Measurements from ENCODE around the gene GABBR2.

DNA sequence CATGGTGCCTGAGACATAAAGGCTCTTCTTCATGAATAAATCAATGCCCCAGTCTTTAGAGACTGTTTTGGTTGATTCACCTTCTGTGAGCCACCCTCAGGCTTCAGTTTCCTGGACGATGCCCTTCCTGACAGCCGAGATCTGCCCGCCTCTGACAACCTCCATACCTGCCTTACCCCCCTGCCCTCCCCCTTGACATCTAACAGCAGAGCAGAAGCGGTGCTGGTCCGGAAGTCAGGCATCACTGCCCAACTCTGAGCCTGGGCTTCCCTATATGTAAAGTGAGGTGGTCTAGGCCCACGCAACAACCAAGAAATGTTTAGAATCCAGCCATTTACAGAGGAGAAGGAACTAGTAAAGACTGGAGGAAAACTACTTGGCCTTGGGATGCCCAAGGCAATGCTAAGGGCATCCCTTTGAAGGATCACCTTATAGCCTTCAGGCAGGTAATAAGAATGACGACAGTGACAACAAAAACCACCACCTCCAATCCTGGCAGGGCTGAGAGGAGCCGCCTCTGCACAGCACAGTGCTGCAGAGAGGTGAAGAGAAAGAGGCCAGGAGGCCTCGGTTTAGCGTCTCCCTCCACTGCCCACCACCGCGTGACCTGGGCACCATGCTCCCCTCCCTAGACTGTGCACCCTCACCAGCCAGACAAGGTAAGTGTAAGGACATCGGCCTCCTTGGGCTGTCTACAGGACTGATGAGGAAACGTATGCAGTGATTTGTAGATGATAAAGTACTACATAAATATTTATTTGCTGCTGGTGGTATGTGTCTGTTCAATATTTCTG lies 35.3 kb upstream of the GABBR2 start:
- TF ChIP-seq, protein P1, sequence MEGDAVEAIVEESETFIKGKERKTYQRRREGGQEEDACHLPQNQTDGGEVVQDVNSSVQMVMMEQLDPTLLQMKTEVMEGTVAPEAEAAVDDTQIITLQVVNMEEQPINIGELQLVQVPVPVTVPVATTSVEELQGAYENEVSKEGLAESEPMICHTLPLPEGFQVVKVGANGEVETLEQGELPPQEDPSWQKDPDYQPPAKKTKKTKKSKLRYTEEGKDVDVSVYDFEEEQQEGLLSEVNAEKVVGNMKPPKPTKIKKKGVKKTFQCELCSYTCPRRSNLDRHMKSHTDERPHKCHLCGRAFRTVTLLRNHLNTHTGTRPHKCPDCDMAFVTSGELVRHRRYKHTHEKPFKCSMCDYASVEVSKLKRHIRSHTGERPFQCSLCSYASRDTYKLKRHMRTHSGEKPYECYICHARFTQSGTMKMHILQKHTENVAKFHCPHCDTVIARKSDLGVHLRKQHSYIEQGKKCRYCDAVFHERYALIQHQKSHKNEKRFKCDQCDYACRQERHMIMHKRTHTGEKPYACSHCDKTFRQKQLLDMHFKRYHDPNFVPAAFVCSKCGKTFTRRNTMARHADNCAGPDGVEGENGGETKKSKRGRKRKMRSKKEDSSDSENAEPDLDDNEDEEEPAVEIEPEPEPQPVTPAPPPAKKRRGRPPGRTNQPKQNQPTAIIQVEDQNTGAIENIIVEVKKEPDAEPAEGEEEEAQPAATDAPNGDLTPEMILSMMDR (IDR thresholded peaks at IDR 0.05) = no peak
- no peak for TF ChIP-seq EP300 (IDR thresholded peaks at IDR 0.05)
- no peak for TF ChIP-seq POLR2AphosphoS5 (IDR thresholded peaks at IDR 0.05)
- no peak for TF ChIP-seq POLR2A (IDR thresholded peaks at IDR 0.05; ENCODE audit: low read depth)
